Stomach (tissue), 9 donors: ENCODE measurements around the gene LAMC1. TPM values are rescaled to one million over a fixed set of nuclear protein-coding genes. Genes with fewer than 3 reads are reported as not detected.

Source experiments
- DNase-seq, 2 donors: peaks; one replicate each; pipeline versions ENCODE4 v3.0.0 to v3.0.0-alpha.2; 2013 to 2019
- H3K27ac ChIP-seq, 5 donors: fragments of 200-600 bp in 4 of 5; sonication (generic) in 4 of 5; one replicate each; pipeline ENCODE4 v1.5.1; 2013 to 2019; ENCODE audit warnings: mild to moderate bottlenecking in 1 of 5, moderate library complexity in 1 of 5
- H3K27me3 ChIP-seq, 3 donors: fragments of 200-600 bp; sonication (generic); one replicate each; pipeline ENCODE4 v1.5.1; 2017 to 2019; ENCODE audit warnings: mixed run types in 1 of 3
- H3K36me3 ChIP-seq, 4 donors: fragments of 200-600 bp; sonication (generic); 1 replicate in 3 of 4; 2 replicates in 1 of 4; pipeline ENCODE4 v1.5.1; 2016 to 2019
- H3K4me1 ChIP-seq, 4 donors: fragments of 200-600 bp; sonication (generic); one replicate each; pipeline ENCODE4 v1.5.1; 2016 to 2019
- H3K4me3 ChIP-seq, 4 donors: fragments of 200-600 bp; sonication (generic) in 3 of 4; one replicate each; pipeline ENCODE4 v1.5.1; 2016 to 2019; ENCODE audit warnings: mild to moderate bottlenecking in 1 of 4
- H3K9me3 ChIP-seq, 4 donors: fragments of 200-600 bp; sonication (generic); one replicate each; pipeline ENCODE4 v1.5.1; 2016 to 2019
- EP300 ChIP-seq: sonication (generic); formaldehyde crosslinking; IDR thresholded peaks from one replicate; pipeline ENCODE4 v1.6.1; 2017; ENCODE audit warnings: antibody characterized with exemption
- POLR2A ChIP-seq, 4 donors: fragments of 450-650 bp; IDR thresholded peaks; one replicate each; pipeline ENCODE4 v1.6.1; 2016; ENCODE audit warnings: antibody characterized with exemption in 4 of 4, control low read depth in 2 of 4, mild to moderate bottlenecking in 1 of 4, moderate library complexity in 1 of 4
- POLR2AphosphoS5 ChIP-seq, 3 donors: sonication (generic); formaldehyde crosslinking; IDR thresholded peaks; one replicate each; pipeline ENCODE4 v1.6.1; 2016; ENCODE audit warnings: antibody characterized with exemption in 3 of 3
- WGBS, 5 donors: extraction: QIAGEN DNeasy Blood & Tissue Kit in 3 of 5; methylation state at CpG; one replicate each; pipeline versions ENCODE4 v1.1.5 to v1.1.7; 2013 to 2018; 5-methylcytosine and 5-hydroxymethylcytosine counted together
- intact Hi-C: fragments of 100-400 bp; cut with DNase I; formaldehyde crosslinking; loops from one replicate; pipeline ENCODE4 v1.15.1; 2023; ENCODE audit warnings: low total_unique reads
- polyA plus RNA-seq, 3 donors: library from polyadenylated mRNA; stranded (reverse); fragments of 200-250 nt; gene quantifications; one replicate each; pipeline ENCODE4 v1.2.3, GENCODE V29; 2013
- total RNA-seq, 5 donors: library from RNA; depleted of rRNA; stranded (reverse); fragments of >200 nt; gene quantifications; one replicate each; pipeline versions ENCODE4 v1.1.0 to v1.2.3, GENCODE V29; 2014 to 2016
- TF ChIP-seq, protein P1 (sequence below), 7 experiments: fragments of 450-650 bp in 4 of 7; fragments of 200-600 bp in 3 of 7; sonication (generic) in 3 of 7; IDR thresholded peaks; one replicate each; pipeline ENCODE4 v1.5.1; 2016 to 2019; ENCODE audit warnings: antibody characterized with exemption in 7 of 7, control low read depth in 2 of 7, mild to moderate bottlenecking in 1 of 7
- donor health status: healthy with polysubstance abuse.
- donor health status: Bipolar disorder and iron deficiency.
- donor health status: healthy.

Gene LAMC1
- total and polyA plus RNA-seq, 8 donors = 11.7 to 355 (median 142) TPM

DNA sequence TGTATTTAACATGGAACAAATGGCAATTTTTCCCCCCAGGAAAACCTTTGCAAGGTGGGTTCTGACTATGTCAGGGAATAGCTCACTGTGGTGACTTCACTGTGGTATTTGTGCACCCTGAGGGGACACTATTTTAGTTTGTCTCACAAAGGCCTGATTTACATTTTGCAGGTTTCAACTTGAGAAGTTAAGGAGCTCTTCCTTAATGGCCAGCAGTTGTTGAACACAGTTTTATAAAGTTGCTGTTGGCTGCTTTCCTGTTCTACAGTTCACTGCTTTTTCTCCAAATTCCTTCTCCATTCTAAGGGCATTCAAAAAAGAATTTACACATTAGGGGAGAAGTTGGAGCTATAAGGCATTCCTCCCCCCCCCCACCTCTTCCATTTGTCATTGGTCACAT is 4.6 kb downstream of the LAMC1 start:
- peak overlapping the region in 3 of 5 donors; percentile 16 to 100 (median 19) for H3K27ac ChIP-seq
- TF ChIP-seq, protein P1, sequence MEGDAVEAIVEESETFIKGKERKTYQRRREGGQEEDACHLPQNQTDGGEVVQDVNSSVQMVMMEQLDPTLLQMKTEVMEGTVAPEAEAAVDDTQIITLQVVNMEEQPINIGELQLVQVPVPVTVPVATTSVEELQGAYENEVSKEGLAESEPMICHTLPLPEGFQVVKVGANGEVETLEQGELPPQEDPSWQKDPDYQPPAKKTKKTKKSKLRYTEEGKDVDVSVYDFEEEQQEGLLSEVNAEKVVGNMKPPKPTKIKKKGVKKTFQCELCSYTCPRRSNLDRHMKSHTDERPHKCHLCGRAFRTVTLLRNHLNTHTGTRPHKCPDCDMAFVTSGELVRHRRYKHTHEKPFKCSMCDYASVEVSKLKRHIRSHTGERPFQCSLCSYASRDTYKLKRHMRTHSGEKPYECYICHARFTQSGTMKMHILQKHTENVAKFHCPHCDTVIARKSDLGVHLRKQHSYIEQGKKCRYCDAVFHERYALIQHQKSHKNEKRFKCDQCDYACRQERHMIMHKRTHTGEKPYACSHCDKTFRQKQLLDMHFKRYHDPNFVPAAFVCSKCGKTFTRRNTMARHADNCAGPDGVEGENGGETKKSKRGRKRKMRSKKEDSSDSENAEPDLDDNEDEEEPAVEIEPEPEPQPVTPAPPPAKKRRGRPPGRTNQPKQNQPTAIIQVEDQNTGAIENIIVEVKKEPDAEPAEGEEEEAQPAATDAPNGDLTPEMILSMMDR (IDR thresholded peaks at IDR 0.05) = no peak
- no peak for TF ChIP-seq POLR2A (IDR thresholded peaks at IDR 0.05)
- no peak for TF ChIP-seq EP300
- peaks cover 18 to 75% (median 51%) of the 10 kb centered on the region in 4 donors for H3K4me1 ChIP-seq
- peaks cover 0 to 4% (median 0%) of the 10 kb centered on the region in 3 donors for H3K27me3 ChIP-seq
- intact Hi-C loops = no loop called here
- no peaks in the 10 kb centered on the region for H3K36me3 ChIP-seq
- DNase-seq = no peak
- H3K4me3 ChIP-seq = peak overlapping the region; percentile 69 to 87 (median 80)
- H3K9me3 ChIP-seq = no peaks in the 10 kb centered on the region

GRCh38 chr1:183029591-183030000 is 6.4 kb downstream of the LAMC1 start:
- H3K27ac ChIP-seq = peak overlapping the region in 4 of 5 donors; percentile 7 to 100 (median 32)
- no peaks in the 10 kb centered on the region for H3K36me3 ChIP-seq
- TF ChIP-seq POLR2AphosphoS5 (IDR thresholded peaks at IDR 0.05) = peak in 1 of 3 donors; percentile 34
- TF ChIP-seq POLR2A (IDR thresholded peaks at IDR 0.05) = no peak
- DNase-seq = no peak
- H3K27me3 ChIP-seq = no peaks in the 10 kb centered on the region
- H3K9me3 ChIP-seq = no peaks in the 10 kb centered on the region
- WGBS, 5 donors = 58 to 78% (median 69%) methylated on average over 3 of the region's 3 CpGs
- H3K4me3 ChIP-seq = peak overlapping the region in 2 of 4 donors; percentile 14 to 17
- intact Hi-C loops = no loop called here
- H3K4me1 ChIP-seq = peaks cover 10 to 75% (median 50%) of the 10 kb centered on the region in 4 donors

DNA sequence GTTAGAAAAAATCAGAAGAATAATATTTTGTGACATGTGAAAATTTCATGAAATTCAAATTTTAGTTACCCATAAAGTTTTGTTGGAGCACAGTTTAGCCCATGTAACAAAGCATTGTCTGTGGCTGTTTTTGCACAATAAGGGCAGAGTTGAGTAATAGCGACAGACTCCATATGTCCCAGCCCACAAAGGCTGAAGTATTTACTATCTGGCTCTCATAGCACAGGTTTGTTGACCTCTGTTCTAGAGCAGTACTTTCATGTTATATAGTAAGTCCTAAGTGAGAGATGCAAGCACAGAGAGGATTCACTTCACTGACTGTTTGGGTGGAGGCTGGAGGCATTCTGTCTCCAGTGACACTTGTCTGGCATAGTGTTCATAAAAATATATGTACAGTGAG is 6.8 kb downstream of the LAMC1 start:
- H3K36me3 ChIP-seq = no peaks in the 10 kb centered on the region
- peak overlapping the region in 4 of 5 donors; percentile 7 to 62 (median 32) for H3K27ac ChIP-seq
- intact Hi-C loops = no loop called here
- no peak for TF ChIP-seq POLR2AphosphoS5 (IDR thresholded peaks at IDR 0.05)
- TF ChIP-seq, protein P1 (IDR thresholded peaks at IDR 0.05) = no peak
- TF ChIP-seq POLR2A (IDR thresholded peaks at IDR 0.05) = no peak
- no peak for TF ChIP-seq EP300
- no peak for DNase-seq
- 54 to 86% (median 62%) methylated on average over 1 of the region's 1 CpG for WGBS, 5 donors
- no peaks in the 10 kb centered on the region for H3K9me3 ChIP-seq
- peaks cover 5 to 74% (median 50%) of the 10 kb centered on the region in 4 donors for H3K4me1 ChIP-seq
- no peak overlapping the region for H3K4me3 ChIP-seq
- H3K27me3 ChIP-seq = no peaks in the 10 kb centered on the region

- intact Hi-C loops = no loop called here
- TF ChIP-seq POLR2AphosphoS5 (IDR thresholded peaks at IDR 0.05) = peak in 1 of 3 donors; percentile 46
- TF ChIP-seq, protein P1 (IDR thresholded peaks at IDR 0.05) = no peak
- H3K27ac ChIP-seq = peak overlapping the region in 2 of 5 donors; percentile 55 to 62
Observed at GRCh38 chr1:183032122-183032921, 9.1 kb downstream of the LAMC1 start.

DNA sequence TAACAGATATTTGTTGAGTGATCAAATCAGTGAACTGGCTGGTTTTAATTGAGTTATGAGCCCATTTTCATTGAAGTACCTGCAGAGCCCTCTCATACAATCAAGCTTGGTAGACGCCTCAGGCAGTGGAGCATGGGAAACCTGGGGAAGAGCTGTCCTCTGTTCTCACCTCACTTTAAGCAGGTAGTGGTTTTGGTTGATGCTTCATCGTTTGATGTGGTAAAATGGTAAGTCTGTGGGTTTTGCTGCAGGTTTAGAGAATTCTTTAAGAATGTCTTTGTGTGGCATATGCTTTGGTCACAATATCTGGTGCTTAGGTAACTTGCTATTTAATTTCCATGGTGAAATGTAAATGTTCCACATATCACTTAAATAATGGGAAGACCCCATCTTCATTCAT is 10.0 kb downstream of the LAMC1 start:
- Histone ChIP-seq H3K9me3 (no peaks in the 10 kb centered on the region), H3K36me3 (peaks cover 0 to 7% (median 0%) of the 10 kb centered on the region in 4 donors), H3K4me3 (no peak overlapping the region), H3K27ac (no peak overlapping the region), H3K27me3 (no peaks in the 10 kb centered on the region), H3K4me1 (peaks cover 5 to 63% (median 37%) of the 10 kb centered on the region in 4 donors)
- WGBS, 5 donors = 68 to 100% (median 79%) methylated on average over 2 of the region's 2 CpGs
- intact Hi-C loops = no loop called here
- TF ChIP-seq POLR2A (IDR thresholded peaks at IDR 0.05) = no peak
- no peak for TF ChIP-seq EP300
- TF ChIP-seq, protein P1 (IDR thresholded peaks at IDR 0.05) = no peak
- TF ChIP-seq POLR2AphosphoS5 (IDR thresholded peaks at IDR 0.05) = no peak
- no peak for DNase-seq

More at GRCh38 chr1:183032122-183032921, 9.1 kb downstream of the LAMC1 start:
- DNase-seq = no peak
- Histone ChIP-seq H3K9me3 (no peaks in the 10 kb centered on the region), H3K4me3 (no peak overlapping the region), H3K36me3 (peaks cover 0 to 7% (median 0%) of the 10 kb centered on the region in 4 donors), H3K27me3 (no peaks in the 10 kb centered on the region), H3K4me1 (peaks cover 5 to 62% (median 43%) of the 10 kb centered on the region in 4 donors)
- 60 to 83% (median 76%) methylated on average over 5 of the region's 5 CpGs for WGBS, 5 donors
